Measurements from ENCODE around the gene OR4C3.
"Not testable (repeated sequence)": the region's sequence is repeated elsewhere in the genome, so short reads cannot be mapped to it uniquely, and the experiment has no call there.

Gene OR4C3

GRCh38 chr11:48324620-48325019, at the start of gene OR4C3:
Gene OR4C3 (plus strand): TSS chr11:48324920. CDS start chr11:48325022, 102 bp downstream.
- H3K4me3 ChIP-seq (ENCODE audit: low read depth in 1 of 2, low read length in 2 of 2); H3K27ac ChIP-seq (ENCODE audit: low read depth, low read length); H3K4me1 ChIP-seq (ENCODE audit: control insufficient read depth in 1 of 2, insufficient read depth in 2 of 2, low read length in 2 of 2); H3K27me3 ChIP-seq (ENCODE audit: control insufficient read depth in 1 of 2, insufficient read depth in 2 of 2, low read length in 2 of 2); H3K9me3 ChIP-seq (ENCODE audit: control insufficient read depth in 1 of 2, low read length in 2 of 2); H3K9ac ChIP-seq (ENCODE audit: low read depth in 1 of 2, low read length in 2 of 2); H3K36me3 ChIP-seq (ENCODE audit: control insufficient read depth in 1 of 2, insufficient read depth in 2 of 2, low read length in 2 of 2): not testable (repeated sequence)

GRCh38 chr11:48305923-48306322, 18.8 kb upstream of the OR4C3 start, which contains the start of gene OR4S1:
Gene OR4S1 (plus strand): TSS chr11:48306223. CDS start chr11:48306223, 0 bp downstream.
- Histone ChIP-seq H3K4me1 (ENCODE audit: control insufficient read depth in 1 of 2, insufficient read depth in 2 of 2, low read length in 2 of 2) (no peaks in the 10 kb centered on the region), H3K27me3 (ENCODE audit: control insufficient read depth in 1 of 2, insufficient read depth in 2 of 2, low read length in 2 of 2) (no peaks in the 10 kb centered on the region), H3K36me3 (ENCODE audit: control insufficient read depth in 1 of 2, insufficient read depth in 2 of 2, low read length in 2 of 2) (no peaks in the 10 kb centered on the region), H3K9me3 (ENCODE audit: control insufficient read depth in 1 of 2, low read length in 2 of 2) (no peaks in the 10 kb centered on the region), H3K27ac (ENCODE audit: low read depth, low read length) (no peak within 1 kb of the TSS), H3K4me3 (ENCODE audit: low read depth in 1 of 2, low read length in 2 of 2) (no peak within 1 kb of the TSS), H3K9ac (ENCODE audit: low read depth in 1 of 2, low read length in 2 of 2) (no peak within 1 kb of the TSS)

GRCh38 chr11:48307760-48308386, 16.8 kb upstream of the OR4C3 start:
- Histone ChIP-seq H3K4me1 (ENCODE audit: control insufficient read depth in 1 of 2, insufficient read depth in 2 of 2, low read length in 2 of 2) (no peaks in the 10 kb centered on the region), H3K4me3 (ENCODE audit: low read depth in 1 of 2, low read length in 2 of 2) (no peak overlapping the region), H3K36me3 (ENCODE audit: control insufficient read depth in 1 of 2, insufficient read depth in 2 of 2, low read length in 2 of 2) (no peaks in the 10 kb centered on the region), H3K9ac (ENCODE audit: low read depth in 1 of 2, low read length in 2 of 2) (no peak overlapping the region), H3K27me3 (ENCODE audit: control insufficient read depth in 1 of 2, insufficient read depth in 2 of 2, low read length in 2 of 2) (no peaks in the 10 kb centered on the region), H3K9me3 (ENCODE audit: control insufficient read depth in 1 of 2, low read length in 2 of 2) (peaks cover 0 to 2% of the 10 kb centered on the region in 2 donors), H3K27ac (ENCODE audit: low read depth, low read length) (no peak overlapping the region)

- not testable (repeated sequence) for H3K9ac ChIP-seq (ENCODE audit: low read depth in 1 of 2, low read length in 2 of 2); H3K4me1 ChIP-seq (ENCODE audit: control insufficient read depth in 1 of 2, insufficient read depth in 2 of 2, low read length in 2 of 2); H3K9me3 ChIP-seq (ENCODE audit: control insufficient read depth in 1 of 2, low read length in 2 of 2); H3K27me3 ChIP-seq (ENCODE audit: control insufficient read depth in 1 of 2, insufficient read depth in 2 of 2, low read length in 2 of 2); H3K27ac ChIP-seq (ENCODE audit: low read depth, low read length); H3K36me3 ChIP-seq (ENCODE audit: control insufficient read depth in 1 of 2, insufficient read depth in 2 of 2, low read length in 2 of 2); H3K4me3 ChIP-seq (ENCODE audit: low read depth in 1 of 2, low read length in 2 of 2)
These were observed 11.1 kb upstream of the OR4C3 start for GRCh38 chr11:48313590-48313989.

- not testable (repeated sequence) for H3K9me3 ChIP-seq (ENCODE audit: control insufficient read depth in 1 of 2, low read length in 2 of 2); H3K27me3 ChIP-seq (ENCODE audit: control insufficient read depth in 1 of 2, insufficient read depth in 2 of 2, low read length in 2 of 2); H3K9ac ChIP-seq (ENCODE audit: low read depth in 1 of 2, low read length in 2 of 2); H3K27ac ChIP-seq (ENCODE audit: low read depth, low read length); H3K4me3 ChIP-seq (ENCODE audit: low read depth in 1 of 2, low read length in 2 of 2); H3K36me3 ChIP-seq (ENCODE audit: control insufficient read depth in 1 of 2, insufficient read depth in 2 of 2, low read length in 2 of 2); H3K4me1 ChIP-seq (ENCODE audit: control insufficient read depth in 1 of 2, insufficient read depth in 2 of 2, low read length in 2 of 2)
These were observed 4.9 kb upstream of the OR4C3 start for GRCh38 chr11:48319813-48320212.

GRCh38 chr11:48341466-48341865, 16.7 kb downstream of the OR4C3 start:
- H3K27ac ChIP-seq (ENCODE audit: low read depth, low read length) = no peak overlapping the region
- H3K4me3 ChIP-seq (ENCODE audit: low read depth in 1 of 2, low read length in 2 of 2) = no peak overlapping the region
- no peak overlapping the region for H3K9ac ChIP-seq (ENCODE audit: low read depth in 1 of 2, low read length in 2 of 2)
- no peaks in the 10 kb centered on the region for H3K36me3 ChIP-seq (ENCODE audit: control insufficient read depth in 1 of 2, insufficient read depth in 2 of 2, low read length in 2 of 2)
- H3K4me1 ChIP-seq (ENCODE audit: control insufficient read depth in 1 of 2, insufficient read depth in 2 of 2, low read length in 2 of 2) = no peaks in the 10 kb centered on the region
- H3K9me3 ChIP-seq (ENCODE audit: control insufficient read depth in 1 of 2, low read length in 2 of 2) = peaks cover 0 to 4% of the 10 kb centered on the region in 2 donors
- H3K27me3 ChIP-seq (ENCODE audit: control insufficient read depth in 1 of 2, insufficient read depth in 2 of 2, low read length in 2 of 2) = no peaks in the 10 kb centered on the region

- H3K4me3 ChIP-seq (ENCODE audit: low read depth in 1 of 2, low read length in 2 of 2) = not testable (repeated sequence)
These were observed 17.8 kb downstream of the OR4C3 start for GRCh38 chr11:48342505-48342904.

GRCh38 chr11:48346286-48346685, 21.6 kb downstream of the OR4C3 start:
- not testable (repeated sequence) for H3K9me3 ChIP-seq (ENCODE audit: control insufficient read depth in 1 of 2, low read length in 2 of 2); H3K36me3 ChIP-seq (ENCODE audit: control insufficient read depth in 1 of 2, insufficient read depth in 2 of 2, low read length in 2 of 2); H3K4me1 ChIP-seq (ENCODE audit: control insufficient read depth in 1 of 2, insufficient read depth in 2 of 2, low read length in 2 of 2); H3K4me3 ChIP-seq (ENCODE audit: low read depth in 1 of 2, low read length in 2 of 2); H3K27ac ChIP-seq (ENCODE audit: low read depth, low read length); H3K27me3 ChIP-seq (ENCODE audit: control insufficient read depth in 1 of 2, insufficient read depth in 2 of 2, low read length in 2 of 2); H3K9ac ChIP-seq (ENCODE audit: low read depth in 1 of 2, low read length in 2 of 2)

More at GRCh38 chr11:48342505-48342904, 17.8 kb downstream of the OR4C3 start:
- H3K36me3 ChIP-seq (ENCODE audit: control insufficient read depth in 1 of 2, insufficient read depth in 2 of 2, low read length in 2 of 2); H3K9ac ChIP-seq (ENCODE audit: low read depth in 1 of 2, low read length in 2 of 2); H3K27ac ChIP-seq (ENCODE audit: low read depth, low read length); H3K4me1 ChIP-seq (ENCODE audit: control insufficient read depth in 1 of 2, insufficient read depth in 2 of 2, low read length in 2 of 2); H3K27me3 ChIP-seq (ENCODE audit: control insufficient read depth in 1 of 2, insufficient read depth in 2 of 2, low read length in 2 of 2); H3K9me3 ChIP-seq (ENCODE audit: control insufficient read depth in 1 of 2, low read length in 2 of 2): not testable (repeated sequence)

GRCh38 chr11:48354013-48354412, 29.3 kb downstream of the OR4C3 start:
- no peak overlapping the region for H3K9ac ChIP-seq (ENCODE audit: low read depth in 1 of 2, low read length in 2 of 2)
- no peaks in the 10 kb centered on the region for H3K36me3 ChIP-seq (ENCODE audit: control insufficient read depth in 1 of 2, insufficient read depth in 2 of 2, low read length in 2 of 2)
- H3K27ac ChIP-seq (ENCODE audit: low read depth, low read length) = no peak overlapping the region
- H3K4me1 ChIP-seq (ENCODE audit: control insufficient read depth in 1 of 2, insufficient read depth in 2 of 2, low read length in 2 of 2) = no peaks in the 10 kb centered on the region
- no peaks in the 10 kb centered on the region for H3K27me3 ChIP-seq (ENCODE audit: control insufficient read depth in 1 of 2, insufficient read depth in 2 of 2, low read length in 2 of 2)
- H3K4me3 ChIP-seq (ENCODE audit: low read depth in 1 of 2, low read length in 2 of 2) = no peak overlapping the region
- peaks cover 0 to 13% of the 10 kb centered on the region in 2 donors for H3K9me3 ChIP-seq (ENCODE audit: control insufficient read depth in 1 of 2, low read length in 2 of 2)

GRCh38 chr11:48354677-48355076, 30.0 kb downstream of the OR4C3 start:
- Histone ChIP-seq H3K9ac (ENCODE audit: low read depth in 1 of 2, low read length in 2 of 2) (no peak overlapping the region), H3K27ac (ENCODE audit: low read depth, low read length) (no peak overlapping the region), H3K27me3 (ENCODE audit: control insufficient read depth in 1 of 2, insufficient read depth in 2 of 2, low read length in 2 of 2) (no peaks in the 10 kb centered on the region), H3K36me3 (ENCODE audit: control insufficient read depth in 1 of 2, insufficient read depth in 2 of 2, low read length in 2 of 2) (no peaks in the 10 kb centered on the region), H3K4me1 (ENCODE audit: control insufficient read depth in 1 of 2, insufficient read depth in 2 of 2, low read length in 2 of 2) (no peaks in the 10 kb centered on the region), H3K9me3 (ENCODE audit: control insufficient read depth in 1 of 2, low read length in 2 of 2) (peaks cover 0 to 13% of the 10 kb centered on the region in 2 donors), H3K4me3 (ENCODE audit: low read depth in 1 of 2, low read length in 2 of 2) (no peak overlapping the region)

- not testable (repeated sequence) for H3K27me3 ChIP-seq (ENCODE audit: control insufficient read depth in 1 of 2, insufficient read depth in 2 of 2, low read length in 2 of 2); H3K4me3 ChIP-seq (ENCODE audit: low read depth in 1 of 2, low read length in 2 of 2); H3K4me1 ChIP-seq (ENCODE audit: control insufficient read depth in 1 of 2, insufficient read depth in 2 of 2, low read length in 2 of 2)
These were observed 36.6 kb downstream of the OR4C3 start for GRCh38 chr11:48361289-48361688.

More at GRCh38 chr11:48361289-48361688, 36.6 kb downstream of the OR4C3 start:
- not testable (repeated sequence) for H3K9me3 ChIP-seq (ENCODE audit: control insufficient read depth in 1 of 2, low read length in 2 of 2); H3K27ac ChIP-seq (ENCODE audit: low read depth, low read length); H3K9ac ChIP-seq (ENCODE audit: low read depth in 1 of 2, low read length in 2 of 2); H3K36me3 ChIP-seq (ENCODE audit: control insufficient read depth in 1 of 2, insufficient read depth in 2 of 2, low read length in 2 of 2)

Data from duodenal mucosa (tissue), 2 donors.